HCT116 (cell line): ENCODE results near the gene CELF4. TPM values are rescaled to one million over a fixed set of nuclear protein-coding genes. Genes with fewer than 3 reads are reported as not detected.

Experiments used
- ATAC-seq: fragments of 200-7000 bp; cut with Tn5 transposase; 2 replicates; pipeline ENCODE4 v1.9.1; 2020; ENCODE audit warnings: mild to moderate bottlenecking, moderate library complexity
- BruUV-seq: library from RNA; stranded (reverse); fragments of 400-500 nt; replicated peaks from 2 replicates; lab custom pipeline; 2021; lab: Mats Ljungman, UMichigan
- CTCF ChIA-PET: fragments of 300-600 bp; sonication (Branson Sonifier 250); formaldehyde crosslinking; loops from one replicate; lab custom pipeline; 2021; ENCODE audit warnings: antibody characterized with exemption; lab: Charles Lee
- POLR2A ChIA-PET: fragments of 300-600, 350-600 bp; sonication (Branson Sonifier 250); formaldehyde crosslinking; loops from one replicate; lab custom pipeline; 2021; ENCODE audit warnings: antibody characterized with exemption; lab: Charles Lee
- RAD21 ChIA-PET, 2 experiments: fragments of 300-600 bp; sonication (Branson Sonifier 250); formaldehyde crosslinking; loops; one replicate each; lab custom pipeline; 2023; ENCODE audit warnings: low total read pairs in 2 of 2; ENCODE audit not compliant: uncharacterized antibody in 2 of 2, unreplicated experiment in 2 of 2, low non-redundant PET in 1 of 2; lab: Charles Lee
- DNase-seq: peaks from one replicate; pipeline ENCODE4 v3.0.0-alpha.2; 2010; ENCODE audit warnings: low read depth, low spot score
- H2AFZ ChIP-seq: fragments of 200-600 bp; shearing (Covaris generic), sonication (generic); 2 replicates; pipeline ENCODE4 v1.6.1; 2017; ENCODE audit warnings: low read depth, mixed run types, mixed read lengths, antibody characterized with exemption, low read length; ENCODE audit not compliant: poor library complexity, severe bottlenecking
- H3K27ac ChIP-seq: 2 replicates; pipeline ENCODE4 v1.5.1; 2012; ENCODE audit warnings: low read depth, low read length
- H3K27me3 ChIP-seq: fragments of 200-600 bp; sonication (generic); 2 replicates; pipeline ENCODE4 v1.6.1; 2016; ENCODE audit warnings: mixed run types, low read length, mixed read lengths; ENCODE audit not compliant: insufficient read depth
- H3K36me3 ChIP-seq, 2 experiments: fragments of 200-500 bp in 1 of 2; fragments of 200-600 bp in 1 of 2; sonication (Bioruptor generic) in 1 of 2; sonication (generic) in 1 of 2; 2 replicates each; pipeline versions ENCODE4 v1.5.1 to v1.6.1; 2014 to 2016; ENCODE audit warnings: low read length in 2 of 2, inconsistent platforms in 1 of 2, mixed read lengths in 1 of 2, mixed run types in 1 of 2; ENCODE audit not compliant: insufficient read depth in 2 of 2, control insufficient read depth in 1 of 2
- H3K4me1 ChIP-seq, 2 experiments: fragments of 200-600 bp in 1 of 2; sonication (generic) in 1 of 2; 2 replicates each; pipeline versions ENCODE4 v1.5.1 to v1.6.1; 2012 to 2017; ENCODE audit warnings: low read length in 2 of 2, inconsistent platforms in 1 of 2, mild to moderate bottlenecking in 1 of 2, mixed read lengths in 1 of 2, mixed run types in 1 of 2, moderate library complexity in 1 of 2; ENCODE audit not compliant: insufficient read depth in 2 of 2, control insufficient read depth in 1 of 2
- H3K4me2 ChIP-seq: fragments of 200-600 bp; sonication (generic); 2 replicates; pipeline ENCODE4 v1.6.1; 2017; ENCODE audit warnings: mixed run types, low read length, mixed read lengths
- H3K4me3 ChIP-seq, 2 experiments: fragments of 200-600 bp in 1 of 2; sonication (generic) in 1 of 2; replicated peaks in 1 of 2; 2 replicates each; pipeline ENCODE4 v1.5.1; 2011 to 2016; ENCODE audit warnings: low read length in 2 of 2, control low read depth in 1 of 2, low read depth in 1 of 2, mild to moderate bottlenecking in 1 of 2, mixed read lengths in 1 of 2, mixed run types in 1 of 2
- H3K79me2 ChIP-seq: fragments of 200-600 bp; sonication (generic); 2 replicates; pipeline ENCODE4 v1.6.1; 2017; ENCODE audit warnings: mild to moderate bottlenecking, mixed run types, low read length, moderate library complexity, mixed read lengths; ENCODE audit not compliant: insufficient read depth
- H3K9ac ChIP-seq: fragments of 200-600 bp; sonication (generic); 2 replicates; pipeline ENCODE4 v1.6.1; 2016; ENCODE audit warnings: low read length, mixed read lengths
- H3K9me2 ChIP-seq: fragments of 200-600 bp; sonication (generic), shearing (Covaris generic); 2 replicates; pipeline ENCODE4 v1.6.1; 2017; ENCODE audit warnings: mixed run types, mild to moderate bottlenecking, moderate library complexity; ENCODE audit not compliant: insufficient read depth
- H3K9me3 ChIP-seq, 2 experiments: fragments of 200-500 bp in 1 of 2; fragments of 200-600 bp in 1 of 2; sonication (Bioruptor generic) in 1 of 2; sonication (generic) in 1 of 2; 2 replicates each; pipeline ENCODE4 v1.6.1; 2014 to 2017; ENCODE audit warnings: low read length in 2 of 2, mixed read lengths in 2 of 2, inconsistent platforms in 1 of 2, low read depth in 1 of 2, mild to moderate bottlenecking in 1 of 2, mixed run types in 1 of 2, moderate library complexity in 1 of 2; ENCODE audit not compliant: control insufficient read depth in 1 of 2, insufficient read depth in 1 of 2
- H4K20me1 ChIP-seq: fragments of 200-600 bp; sonication (generic), shearing (Covaris generic); 2 replicates; pipeline ENCODE4 v1.6.1; 2017; ENCODE audit warnings: mixed run types, mild to moderate bottlenecking, moderate library complexity; ENCODE audit not compliant: insufficient read depth
- CBX3 ChIP-seq: IDR thresholded peaks from 2 replicates; pipeline ENCODE4 v1.6.1; 2012; ENCODE audit warnings: low read depth
- CEBPB ChIP-seq: IDR thresholded peaks from 2 replicates; pipeline ENCODE4 v1.6.1; 2012; ENCODE audit warnings: low read depth
- EZH2 ChIP-seq: fragments of 200-600 bp; sonication (generic); IDR thresholded peaks from 2 replicates; pipeline ENCODE4 v1.6.1; 2017; ENCODE audit warnings: antibody characterized with exemption, mixed run types
- EZH2phosphoT487 ChIP-seq: fragments of 200-600 bp; IDR thresholded peaks from 2 replicates; pipeline ENCODE4 v1.6.1; 2018; ENCODE audit warnings: antibody characterized with exemption, borderline replicate concordance
- FOSL1 ChIP-seq: IDR thresholded peaks from 2 replicates; pipeline ENCODE4 v1.6.1; 2012; ENCODE audit warnings: low read depth
- POLR2A ChIP-seq: IDR thresholded peaks from 2 replicates; pipeline ENCODE4 v1.7.0; 2011; ENCODE audit warnings: borderline replicate concordance; ENCODE audit not compliant: insufficient read depth, insufficient read length; ENCODE audit errors: extremely low read depth
- POLR2AphosphoS5 ChIP-seq: IDR thresholded peaks from 2 replicates; pipeline ENCODE4 v1.6.1; 2011; ENCODE audit warnings: mild to moderate bottlenecking, low read depth, low read length, moderate library complexity
- RAD21 ChIP-seq: IDR thresholded peaks from 2 replicates; pipeline ENCODE4 v1.6.1; 2012; ENCODE audit warnings: low read depth, mild to moderate bottlenecking
- YY1 ChIP-seq: IDR thresholded peaks from 2 replicates; pipeline ENCODE4 v1.6.1; 2011; ENCODE audit warnings: low read length, low read depth, moderate library complexity, mild to moderate bottlenecking; ENCODE audit not compliant: insufficient replicate concordance; ENCODE audit errors: extremely low read depth
- ZFX ChIP-seq: fragments of 450-650 bp; IDR thresholded peaks from 2 replicates; pipeline ENCODE4 v1.6.1; 2017
- intact Hi-C: fragments of 100-400 bp; cut with micrococcal nuclease; formaldehyde crosslinking; loops from 2 replicates; pipeline ENCODE4 v1.10.0; 2022
- total RNA-seq: library from RNA; stranded (reverse); gene quantifications from one replicate; pipeline ENCODE4 v1.2.1, GENCODE V29; 2021; ENCODE audit not compliant: unreplicated experiment
- TF ChIP-seq, protein P1 (sequence below): IDR thresholded peaks from 2 replicates; pipeline ENCODE4 v1.6.1; 2012
- TF ChIP-seq, protein P2 (sequence below), 3 experiments: fragments of 200-600 bp in 1 of 3; sonication (generic) in 1 of 3; IDR thresholded peaks in 2 of 3; conservative IDR thresholded peaks in 1 of 3; 2 replicates each; pipeline ENCODE4 v1.5.1; 2012 to 2017; ENCODE audit warnings: low read depth in 2 of 3, low read length in 2 of 3, antibody characterized with exemption in 1 of 3, borderline replicate concordance in 1 of 3, control low read depth in 1 of 3, mild to moderate bottlenecking in 1 of 3, mixed read lengths in 1 of 3, mixed run types in 1 of 3, moderate library complexity in 1 of 3; ENCODE audit not compliant: insufficient read depth in 1 of 3
- TF ChIP-seq, protein P3 (sequence below): IDR thresholded peaks from 2 replicates; pipeline ENCODE4 v1.6.1; 2011; ENCODE audit warnings: mild to moderate bottlenecking, low read length, moderate library complexity; ENCODE audit not compliant: insufficient replicate concordance; ENCODE audit errors: extremely low read depth

Gene CELF4
- total RNA-seq, 1 experiment from 2014 or later = not detected

DNA sequence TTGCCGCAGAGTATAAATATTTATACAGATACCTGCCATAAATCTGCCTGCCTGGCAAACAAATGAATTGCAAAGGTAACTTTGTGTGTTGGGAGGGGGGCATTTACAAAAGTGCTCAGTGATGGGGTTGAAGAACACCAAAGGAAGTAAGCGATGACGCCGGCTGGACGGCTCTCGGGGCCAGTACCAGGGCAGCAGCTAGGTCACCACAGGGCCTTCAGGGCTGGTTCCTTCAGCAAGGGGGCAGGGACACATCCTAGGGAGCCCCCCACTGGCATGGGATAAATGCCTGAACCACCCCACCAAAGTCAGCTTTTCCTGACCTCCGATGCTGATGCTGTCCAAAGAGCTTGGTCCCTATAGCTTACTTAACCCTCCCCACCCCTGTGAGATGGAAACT lies 190.4 kb downstream of the CELF4 start:
- intact Hi-C loops = no loop called here
- Histone ChIP-seq H3K27me3 (peaks cover 61% of the 10 kb centered on the region; the same call in 1 of the 2 replicates), H3K36me3 (no peaks in the 10 kb centered on the region), H3K9me3 (no peaks in the 10 kb centered on the region), H3K4me2 (no peak overlapping the region), H3K4me3 (no peak overlapping the region), H3K9ac (no peak overlapping the region), H2AFZ (no peak overlapping the region), H3K9me2 (no peaks in the 10 kb centered on the region), H3K4me1 (no peaks in the 10 kb centered on the region), H4K20me1 (no peaks in the 10 kb centered on the region), H3K27ac (no peak overlapping the region), H3K79me2 (no peaks in the 10 kb centered on the region)
- ATAC-seq (no peak), DNase-seq (no peak)
- ChIA-PET RAD21 (no interaction called here), POLR2A (no interaction called here), CTCF (no interaction called here)
- no TSS peak for BruUV-seq
- TF ChIP-seq EZH2 (no peak), CBX3 (no peak), EZH2phosphoT487 (no peak), CEBPB (no peak), POLR2A (no peak), FOSL1 (no peak), RAD21 (no peak), YY1 (no peak), ZFX (no peak), POLR2AphosphoS5 (no peak)
- TF ChIP-seq, protein P1, sequence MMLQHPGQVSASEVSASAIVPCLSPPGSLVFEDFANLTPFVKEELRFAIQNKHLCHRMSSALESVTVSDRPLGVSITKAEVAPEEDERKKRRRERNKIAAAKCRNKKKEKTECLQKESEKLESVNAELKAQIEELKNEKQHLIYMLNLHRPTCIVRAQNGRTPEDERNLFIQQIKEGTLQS = no peak
- TF ChIP-seq, protein P2, sequence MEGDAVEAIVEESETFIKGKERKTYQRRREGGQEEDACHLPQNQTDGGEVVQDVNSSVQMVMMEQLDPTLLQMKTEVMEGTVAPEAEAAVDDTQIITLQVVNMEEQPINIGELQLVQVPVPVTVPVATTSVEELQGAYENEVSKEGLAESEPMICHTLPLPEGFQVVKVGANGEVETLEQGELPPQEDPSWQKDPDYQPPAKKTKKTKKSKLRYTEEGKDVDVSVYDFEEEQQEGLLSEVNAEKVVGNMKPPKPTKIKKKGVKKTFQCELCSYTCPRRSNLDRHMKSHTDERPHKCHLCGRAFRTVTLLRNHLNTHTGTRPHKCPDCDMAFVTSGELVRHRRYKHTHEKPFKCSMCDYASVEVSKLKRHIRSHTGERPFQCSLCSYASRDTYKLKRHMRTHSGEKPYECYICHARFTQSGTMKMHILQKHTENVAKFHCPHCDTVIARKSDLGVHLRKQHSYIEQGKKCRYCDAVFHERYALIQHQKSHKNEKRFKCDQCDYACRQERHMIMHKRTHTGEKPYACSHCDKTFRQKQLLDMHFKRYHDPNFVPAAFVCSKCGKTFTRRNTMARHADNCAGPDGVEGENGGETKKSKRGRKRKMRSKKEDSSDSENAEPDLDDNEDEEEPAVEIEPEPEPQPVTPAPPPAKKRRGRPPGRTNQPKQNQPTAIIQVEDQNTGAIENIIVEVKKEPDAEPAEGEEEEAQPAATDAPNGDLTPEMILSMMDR (IDR thresholded peaks at IDR 0.05 in 2 of 3, conservative IDR thresholded peaks at IDR 0.05 in 1 of 3; ENCODE audit: borderline replicate concordance in 1 of 3, insufficient read depth in 1 of 3, low read depth in 2 of 3, low read length in 2 of 3) = no peak
- TF ChIP-seq, protein P3, sequence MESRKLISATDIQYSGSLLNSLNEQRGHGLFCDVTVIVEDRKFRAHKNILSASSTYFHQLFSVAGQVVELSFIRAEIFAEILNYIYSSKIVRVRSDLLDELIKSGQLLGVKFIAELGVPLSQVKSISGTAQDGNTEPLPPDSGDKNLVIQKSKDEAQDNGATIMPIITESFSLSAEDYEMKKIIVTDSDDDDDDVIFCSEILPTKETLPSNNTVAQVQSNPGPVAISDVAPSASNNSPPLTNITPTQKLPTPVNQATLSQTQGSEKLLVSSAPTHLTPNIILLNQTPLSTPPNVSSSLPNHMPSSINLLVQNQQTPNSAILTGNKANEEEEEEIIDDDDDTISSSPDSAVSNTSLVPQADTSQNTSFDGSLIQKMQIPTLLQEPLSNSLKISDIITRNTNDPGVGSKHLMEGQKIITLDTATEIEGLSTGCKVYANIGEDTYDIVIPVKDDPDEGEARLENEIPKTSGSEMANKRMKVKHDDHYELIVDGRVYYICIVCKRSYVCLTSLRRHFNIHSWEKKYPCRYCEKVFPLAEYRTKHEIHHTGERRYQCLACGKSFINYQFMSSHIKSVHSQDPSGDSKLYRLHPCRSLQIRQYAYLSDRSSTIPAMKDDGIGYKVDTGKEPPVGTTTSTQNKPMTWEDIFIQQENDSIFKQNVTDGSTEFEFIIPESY = no peak
